Measurements from ENCODE around the gene LMO7.

- TF ChIP-seq YY1 (IDR thresholded peaks at IDR 0.05; ENCODE audit: insufficient read depth, insufficient read length), result no peak
- TF ChIP-seq SUZ12 (IDR thresholded peaks at IDR 0.05; ENCODE audit: extremely low read depth, insufficient read depth, insufficient read length), result no peak
These were observed 126.8 kb downstream of the LMO7 start for GRCh38 chr13:75762955-75763354.

Measured in NT2/D1 (cell line).